T-helper 9 cell (primary cell): ENCODE data around the gene EVI2B.
"Not testable (repeated sequence)": the region's sequence is repeated elsewhere in the genome, so short reads cannot be mapped to it uniquely, and the experiment has no call there.

ENCODE experiments used
- DNase-seq: peaks from one replicate; pipeline ENCODE4 v3.0.0-alpha.2; 2020

The EVI2B gene

DNA sequence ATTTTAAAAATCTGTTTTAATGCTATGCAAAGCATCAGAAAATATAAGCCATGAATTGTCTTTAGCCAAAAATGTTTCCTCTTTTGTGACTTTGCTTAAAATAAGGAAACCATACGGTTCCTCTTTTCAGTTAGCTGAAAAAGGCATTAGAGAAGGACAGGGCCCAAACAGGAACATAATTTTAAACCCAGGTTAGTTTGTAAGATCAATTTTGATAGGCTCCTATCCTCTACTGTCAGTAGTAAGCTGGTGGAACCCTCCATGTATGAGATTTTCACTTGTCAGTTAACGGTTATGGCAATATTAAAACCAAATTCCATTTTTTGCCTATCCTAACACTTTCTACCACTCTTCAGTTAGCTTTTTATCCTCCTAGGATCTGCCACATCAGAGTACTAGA lies 4.3 kb downstream of the EVI2B start:
- no peak for DNase-seq

GRCh38 chr17:31308372-31309334 lies 5.2 kb downstream of the EVI2B start:
- no peak for DNase-seq

DNA sequence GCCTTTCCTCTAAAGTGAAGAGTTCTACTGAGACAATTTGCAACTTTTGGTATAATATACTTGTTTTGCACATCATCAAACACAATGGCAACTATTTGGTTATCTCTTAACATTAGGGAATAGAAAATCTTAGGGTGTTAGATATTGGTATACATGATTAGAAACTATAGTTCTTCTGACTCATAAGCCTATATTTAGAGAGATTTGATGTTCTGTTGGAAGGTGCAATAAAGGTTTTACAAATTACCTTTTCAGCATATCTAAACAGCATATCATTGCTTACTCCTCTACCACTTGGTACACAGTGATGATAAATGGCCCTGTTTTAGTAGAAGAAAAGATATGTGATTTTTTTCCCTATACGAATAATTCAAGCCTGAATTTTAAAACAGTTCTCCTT lies 6.2 kb downstream of the EVI2B start:
- DNase-seq, result no peak

DNA sequence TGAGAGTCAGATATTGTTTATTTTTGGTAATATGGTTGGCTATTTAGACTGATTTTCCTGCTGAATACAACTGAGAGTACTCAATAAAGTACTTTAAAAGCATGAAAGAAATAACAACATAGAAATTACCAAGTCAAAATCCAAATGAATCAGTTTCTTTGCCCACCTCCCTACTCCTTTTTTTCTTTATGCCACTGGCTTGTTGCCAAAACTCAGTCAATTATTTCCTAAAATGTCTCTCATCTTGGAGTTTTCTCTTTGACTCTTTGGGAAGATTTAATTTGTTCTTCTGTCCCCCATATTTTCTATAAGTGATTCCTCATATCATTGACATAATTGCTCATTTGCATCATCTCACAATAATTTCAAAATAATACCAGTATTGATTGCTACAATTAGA lies 14.2 kb downstream of the EVI2B start:
- no peak for DNase-seq

- no peak for DNase-seq
Measured at GRCh38 chr17:31297090-31297489, 16.8 kb downstream of the EVI2B start, which contains the start of gene OMG. Gene OMG (minus strand): TSS chr17:31297239. CDS start chr17:31296331, 908 bp downstream.

DNA sequence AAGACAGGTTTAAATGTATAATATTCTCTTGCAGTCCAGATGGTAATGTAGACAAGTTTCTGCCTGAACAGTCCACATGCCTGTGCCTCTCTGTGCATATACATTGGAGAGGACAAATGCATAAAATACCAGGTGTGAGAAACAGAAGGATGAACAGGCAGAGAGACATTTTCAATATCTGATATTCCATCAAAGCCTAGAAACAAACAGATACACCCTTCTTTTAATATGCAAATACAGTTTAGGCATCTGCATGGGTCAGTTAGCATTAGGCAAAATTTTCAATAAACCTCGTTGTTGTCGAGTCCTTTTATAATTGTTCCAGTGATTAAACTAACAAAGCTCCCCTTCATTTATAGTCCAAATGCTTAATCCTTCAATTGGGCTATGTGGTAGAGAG lies 17.7 kb downstream of the EVI2B start:
- DNase-seq, result no peak

DNA sequence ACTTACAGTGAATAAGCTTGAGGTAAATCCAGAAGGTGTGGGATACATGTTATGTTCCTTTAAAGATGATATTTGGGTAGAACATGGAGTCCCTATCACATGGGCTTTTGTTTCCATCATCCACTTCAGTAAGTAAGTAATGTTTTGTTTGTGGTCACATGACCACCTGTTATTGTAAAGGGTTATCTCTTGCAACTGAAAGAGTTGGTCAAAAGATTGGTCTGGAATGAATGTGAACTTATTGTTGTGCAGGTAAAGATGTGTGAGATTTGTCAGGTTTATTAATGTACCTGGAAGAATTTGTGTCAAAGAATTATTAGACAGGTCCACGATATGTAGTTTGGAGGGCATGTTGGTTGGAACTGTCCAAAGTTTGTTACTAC lies 18.4 kb downstream of the EVI2B start:
- no peak for DNase-seq

- no peak for DNase-seq
Measured at GRCh38 chr17:31294820-31295488, 18.9 kb downstream of the EVI2B start.

- DNase-seq, result no peak
Measured at GRCh38 chr17:31294231-31294630, 19.6 kb downstream of the EVI2B start.

DNA sequence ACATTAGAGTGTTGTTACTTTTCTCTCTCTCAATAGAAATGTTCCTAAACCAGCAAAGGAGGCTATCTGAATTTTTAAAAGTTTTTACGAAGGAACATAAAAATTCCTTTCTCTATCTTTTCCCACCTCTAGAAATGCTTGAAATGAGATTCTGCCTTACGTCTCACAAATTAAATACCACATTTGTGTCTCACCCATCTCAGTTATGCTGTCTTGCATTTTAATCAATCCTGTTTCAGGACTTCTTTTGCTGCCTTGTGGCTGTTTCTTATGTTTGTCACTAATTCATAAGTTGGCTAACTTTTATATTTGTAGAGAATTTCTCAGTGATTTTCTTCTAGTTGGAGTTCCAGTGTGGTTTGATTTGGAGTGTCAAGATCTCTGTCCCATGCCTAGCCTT lies 20.3 kb downstream of the EVI2B start:
- DNase-seq, result no peak

- DNase-seq, result no peak
Measured at GRCh38 chr17:31291820-31292219, 22.0 kb downstream of the EVI2B start.

GRCh38 chr17:31289790-31290189 lies 24.1 kb downstream of the EVI2B start:
- no peak for DNase-seq

DNA sequence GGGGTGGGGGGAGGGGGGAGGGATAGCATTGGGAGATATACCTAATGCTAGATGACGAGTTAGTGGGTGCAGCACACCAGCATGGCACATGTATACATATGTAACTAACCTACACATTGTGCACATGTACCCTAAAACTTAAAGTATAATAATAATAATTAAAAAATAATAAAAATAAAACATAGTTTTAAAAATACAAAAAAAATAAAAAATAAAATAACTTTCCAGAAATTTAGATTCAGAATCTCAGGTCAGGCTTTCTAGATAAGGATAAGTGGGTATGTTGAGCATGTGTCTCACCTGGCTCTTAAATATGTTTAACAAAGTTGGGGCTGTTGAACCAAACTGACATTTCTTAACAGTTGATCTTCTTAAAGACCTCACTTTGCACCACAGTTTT lies 25.9 kb downstream of the EVI2B start:
- DNase-seq, result not testable (repeated sequence)

- DNase-seq, result no peak
Measured at GRCh38 chr17:31286587-31286986, 27.3 kb downstream of the EVI2B start.

DNA sequence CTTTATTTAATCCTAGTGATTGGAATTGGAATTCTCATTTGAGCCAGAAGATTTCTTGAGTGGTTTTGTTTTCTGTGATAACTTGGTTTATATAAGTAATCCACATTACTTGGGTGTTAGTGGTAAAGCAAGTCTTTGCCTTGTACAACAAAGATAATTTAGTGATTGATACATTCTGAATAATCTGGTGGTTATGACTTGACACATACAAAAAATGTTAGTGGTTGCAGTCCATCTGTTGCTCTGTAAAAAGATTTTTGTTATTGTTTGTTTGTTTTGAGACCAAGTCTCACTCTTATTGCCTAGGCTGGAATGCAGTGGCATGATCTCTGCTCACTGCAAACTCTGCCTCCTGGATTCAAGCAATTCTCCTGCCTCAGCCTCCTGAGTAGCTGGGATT lies 30.0 kb downstream of the EVI2B start:
- DNase-seq, result no peak

DNA sequence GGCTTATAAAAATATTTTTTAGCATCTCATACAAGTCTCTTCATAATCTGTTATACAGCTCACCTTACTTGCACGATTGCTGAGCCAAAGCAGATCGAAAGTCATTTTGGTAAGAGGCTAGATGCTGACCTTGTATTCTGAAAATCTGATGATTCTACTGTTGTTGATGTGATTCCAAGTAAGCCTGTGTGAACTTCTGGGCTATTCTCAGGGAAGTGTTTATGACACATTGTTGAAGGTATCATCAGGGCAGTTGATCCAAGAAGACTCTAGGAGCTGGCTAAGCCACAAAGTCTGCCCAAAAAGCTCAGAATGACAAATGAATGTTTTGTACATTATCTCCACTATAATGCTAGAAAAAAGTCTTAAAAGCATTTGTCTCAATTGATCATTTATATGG lies 32.8 kb downstream of the EVI2B start:
- no peak for DNase-seq

GRCh38 chr17:31279401-31279800 lies 34.5 kb downstream of the EVI2B start:
- no peak for DNase-seq

DNA sequence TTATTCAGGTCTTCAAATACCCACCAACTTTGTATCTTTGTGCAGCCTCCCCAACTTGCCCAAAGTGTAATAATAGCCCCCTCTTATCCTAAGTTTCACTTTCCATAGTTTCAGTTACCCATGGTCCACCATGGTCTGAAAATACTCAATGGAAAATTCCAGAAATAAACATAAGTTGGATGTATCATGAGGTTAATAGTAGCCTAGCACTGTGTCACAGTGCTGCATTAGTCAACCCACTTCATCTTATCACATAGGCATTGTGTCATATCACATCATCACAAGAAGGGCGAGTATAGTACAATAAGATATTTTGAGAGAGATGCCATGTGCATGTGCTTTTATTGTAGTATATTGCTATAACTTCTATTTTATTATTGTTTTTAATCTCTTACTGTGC lies 38.7 kb downstream of the EVI2B start:
- no peak for DNase-seq

- no peak for DNase-seq
Measured at GRCh38 chr17:31274252-31274651, 39.6 kb downstream of the EVI2B start.

DNA sequence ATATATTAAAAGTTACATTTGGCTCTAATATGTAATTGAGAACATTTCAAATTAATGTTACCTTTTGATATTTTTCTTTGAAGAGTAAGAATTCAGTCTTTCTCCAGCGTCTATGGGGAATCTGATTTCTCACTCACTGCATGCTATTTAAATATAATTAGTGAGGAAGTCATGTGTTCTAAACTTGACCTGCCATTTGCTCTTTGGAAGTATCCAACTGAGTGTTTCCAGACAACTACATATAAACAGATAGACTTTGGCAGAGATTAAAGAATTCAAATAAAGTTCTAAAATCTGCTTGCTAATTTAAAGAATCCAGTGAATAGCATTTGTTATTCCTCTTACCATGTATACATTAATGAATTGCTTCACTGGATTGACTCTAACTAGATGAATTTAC lies 40.3 kb downstream of the EVI2B start:
- no peak for DNase-seq

DNA sequence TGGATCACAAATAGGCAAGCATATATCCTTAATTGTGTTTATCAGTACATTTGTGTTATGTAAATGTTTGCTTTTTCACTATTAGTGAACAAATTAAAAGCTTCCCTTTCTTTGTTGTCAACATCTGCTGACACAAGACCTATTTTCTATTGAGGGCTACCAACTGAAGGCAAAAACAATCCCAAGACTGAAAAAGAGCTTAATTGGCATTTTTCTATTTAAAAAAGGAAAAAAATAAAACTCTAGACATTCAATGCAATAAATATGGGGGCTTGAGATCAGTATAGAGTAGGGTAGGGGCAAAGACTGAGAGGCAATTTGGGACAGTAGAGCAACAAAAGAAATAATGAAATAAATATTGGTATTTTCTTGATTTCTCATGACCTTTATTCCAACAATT lies 41.1 kb downstream of the EVI2B start:
- DNase-seq, result no peak

DNA sequence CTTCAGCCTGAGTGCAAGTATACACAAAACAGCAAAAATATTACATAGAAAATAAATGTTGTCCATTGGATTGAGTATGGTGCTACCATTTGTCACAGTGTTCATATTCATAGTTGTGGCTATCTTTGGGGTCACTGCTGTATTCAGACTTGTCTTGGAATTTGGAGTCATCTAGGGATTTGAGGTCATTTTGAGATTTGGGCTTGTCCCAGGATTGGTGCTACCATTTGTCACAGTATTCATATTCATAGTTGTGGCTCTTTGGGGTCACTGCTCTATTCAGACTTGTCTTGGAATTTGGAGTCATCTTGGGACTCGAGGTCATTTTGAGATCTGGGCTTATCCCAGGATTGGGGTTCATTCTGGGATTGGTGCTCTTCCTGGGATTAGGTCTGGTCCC lies 41.6 kb downstream of the EVI2B start:
- no peak for DNase-seq

DNA sequence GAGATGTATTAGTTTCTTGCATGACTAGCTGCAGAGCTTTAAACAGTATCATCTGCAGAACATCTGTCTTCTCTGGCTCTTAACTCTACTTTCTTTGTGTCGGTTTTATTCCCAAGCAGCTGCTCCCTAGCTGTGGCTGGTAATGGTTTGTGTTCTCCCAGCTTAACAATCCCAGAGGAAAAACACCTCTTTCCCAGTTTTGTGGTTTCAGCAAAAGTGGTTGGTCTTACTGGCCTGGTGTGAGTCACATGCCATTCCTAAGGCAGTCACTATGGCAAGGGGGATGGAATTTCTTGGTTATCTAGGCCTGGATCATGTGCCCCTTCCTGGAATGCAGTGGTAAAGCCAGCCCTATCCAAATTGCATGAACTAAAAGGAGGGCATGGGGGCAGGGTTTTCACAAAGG lies 44.3 kb downstream of the EVI2B start:
- no peak for DNase-seq

GRCh38 chr17:31269036-31269577 lies 44.7 kb downstream of the EVI2B start:
- DNase-seq, result no peak
